Measurements from ENCODE around the gene MTOR.

DNA sequence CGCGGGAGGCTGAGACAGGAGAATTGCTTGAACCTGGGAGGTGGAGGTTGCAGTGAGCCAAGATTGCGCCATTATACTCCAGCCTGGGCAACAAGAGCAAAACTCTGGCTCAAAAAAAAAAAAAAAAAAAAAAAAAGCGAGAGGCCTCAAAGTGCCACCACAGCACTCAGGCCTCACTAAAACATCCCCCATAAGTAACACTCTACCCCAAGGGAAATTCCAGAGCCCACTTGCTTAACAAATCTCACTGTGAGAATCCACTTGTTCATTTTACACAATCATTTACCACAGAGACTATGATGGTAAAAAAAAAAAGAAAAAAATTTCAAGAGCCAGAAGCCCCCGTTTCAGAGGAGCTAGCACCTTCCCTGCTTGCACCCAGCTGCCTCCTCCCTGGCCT is 136.4 kb downstream of the MTOR start:
- TF ChIP-seq EZH2 (IDR thresholded peaks at IDR 0.05; ENCODE audit: insufficient read depth, poor library complexity, severe bottlenecking), result no peak
- TF ChIP-seq EZH2phosphoT487 (IDR thresholded peaks at IDR 0.05; ENCODE audit: insufficient read depth, low read depth), result no peak
